ENCODE measurements around the gene POMT1. TPM values are rescaled to one million over a fixed set of nuclear protein-coding genes. Genes with fewer than 3 reads are reported as not detected.

Gene POMT1
- total and polyA plus RNA-seq, 3 donors from 2014 or later, result 99.7 to 118 (median 117) TPM

- H3K36me3 ChIP-seq (ENCODE audit: low read depth, missing control alignments), result no peaks in the 10 kb centered on the region
- no peak overlapping the region for H3K27ac ChIP-seq
- H3K4me1 ChIP-seq, result no peaks in the 10 kb centered on the region
- 77 to 81% methylated on average over 13 to 24 of the region's 24 CpGs for WGBS, 2 donors
- TF ChIP-seq CTCF (IDR thresholded peaks at IDR 0.05), result no peak
- no peak for TF ChIP-seq POLR2A (IDR thresholded peaks at IDR 0.05)
- DNase-seq, result no peak
- H3K9me3 ChIP-seq, result no peaks in the 10 kb centered on the region
- no peaks in the 10 kb centered on the region for H3K27me3 ChIP-seq
- intact Hi-C loops (cut with DNase I; ENCODE audit: low total_unique reads), result no loop called here
- no peak overlapping the region for H3K4me3 ChIP-seq
Observed at GRCh38 chr9:131482343-131483006, 20.2 kb upstream of the POMT1 start.

- Histone ChIP-seq H3K27ac (no peak overlapping the region), H3K4me3 (no peak overlapping the region), H3K9me3 (no peaks in the 10 kb centered on the region), H3K36me3 (ENCODE audit: low read depth, missing control alignments) (no peaks in the 10 kb centered on the region), H3K27me3 (no peaks in the 10 kb centered on the region), H3K4me1 (no peaks in the 10 kb centered on the region)
- TF ChIP-seq CTCF (IDR thresholded peaks at IDR 0.05) (no peak), POLR2A (IDR thresholded peaks at IDR 0.05) (no peak)
- WGBS, 2 donors, result 66 to 72% methylated on average over 6 to 9 of the region's 9 CpGs
- intact Hi-C loops (cut with DNase I; ENCODE audit: low total_unique reads), result no loop called here
- DNase-seq, result no peak
Observed at GRCh38 chr9:131483319-131484050, 19.2 kb upstream of the POMT1 start.

- intact Hi-C loops (cut with DNase I; ENCODE audit: low total_unique reads), result no loop called here
- TF ChIP-seq POLR2A (IDR thresholded peaks at IDR 0.05) (no peak), CTCF (IDR thresholded peaks at IDR 0.05) (no peak)
- H3K9me3 ChIP-seq, result no peaks in the 10 kb centered on the region
- WGBS, 2 donors, result 83 to 93% methylated on average over 6 to 7 of the region's 7 CpGs
- no peak overlapping the region for H3K27ac ChIP-seq
- H3K27me3 ChIP-seq, result no peaks in the 10 kb centered on the region
- no peak overlapping the region for H3K4me3 ChIP-seq
- DNase-seq, result no peak
- no peaks in the 10 kb centered on the region for H3K4me1 ChIP-seq
- H3K36me3 ChIP-seq (ENCODE audit: low read depth, missing control alignments), result no peaks in the 10 kb centered on the region
Observed at GRCh38 chr9:131484051-131484445, 18.7 kb upstream of the POMT1 start.

GRCh38 chr9:131484560-131485185 is 18.0 kb upstream of the POMT1 start:
- Histone ChIP-seq H3K27me3 (no peaks in the 10 kb centered on the region), H3K4me3 (no peak overlapping the region), H3K4me1 (no peaks in the 10 kb centered on the region), H3K9me3 (no peaks in the 10 kb centered on the region), H3K27ac (no peak overlapping the region), H3K36me3 (ENCODE audit: low read depth, missing control alignments) (no peaks in the 10 kb centered on the region)
- TF ChIP-seq POLR2A (IDR thresholded peaks at IDR 0.05) (no peak), CTCF (IDR thresholded peaks at IDR 0.05) (no peak)
- intact Hi-C loops (cut with DNase I; ENCODE audit: low total_unique reads), result no loop called here
- no peak for DNase-seq
- 89 to 93% methylated on average over 15 of the region's 15 CpGs for WGBS, 2 donors

Data from testis (tissue), 3 donors.